MM.1S (cell line): ENCODE results near the gene CNTF.

Experiments
- DNase-seq: peaks from one replicate; pipeline ENCODE4 v3.0.0-alpha.2; 2015
- H2AFZ ChIP-seq: fragments of 300-600 bp; sonication (generic); 2 replicates; pipeline ENCODE4 v1.6.0; 2016; ENCODE audit warnings: antibody characterized with exemption, low read length
- H3F3A ChIP-seq: fragments of 300-600 bp; sonication (generic); 2 replicates; pipeline ENCODE4 v1.6.1; 2016; ENCODE audit warnings: mild to moderate bottlenecking, antibody characterized with exemption, low read length, moderate library complexity, mixed read lengths; ENCODE audit not compliant: insufficient read depth
- H3K27ac ChIP-seq: fragments of 300-600 bp; sonication (generic); 2 replicates; pipeline ENCODE4 v1.5.1; 2016; ENCODE audit warnings: mild to moderate bottlenecking, low read length
- H3K27me3 ChIP-seq: fragments of 300-600 bp; sonication (generic); replicated peaks from 2 replicates; pipeline ENCODE4 v1.6.0; 2016; ENCODE audit warnings: low read length; ENCODE audit not compliant: insufficient read depth
- H3K36me3 ChIP-seq: fragments of 300-600 bp; sonication (generic); replicated peaks from 2 replicates; pipeline ENCODE4 v1.6.1; 2016; ENCODE audit warnings: mild to moderate bottlenecking, low read length, mixed read lengths; ENCODE audit not compliant: insufficient read depth
- H3K4me1 ChIP-seq: fragments of 300-600 bp; sonication (generic); 2 replicates; pipeline ENCODE4 v1.6.1; 2016; ENCODE audit warnings: low read length, mixed read lengths
- H3K4me2 ChIP-seq: fragments of 300-600 bp; sonication (generic); 2 replicates; pipeline ENCODE4 v1.6.0; 2016; ENCODE audit warnings: low read depth, low read length
- H3K4me3 ChIP-seq: fragments of 300-600 bp; sonication (generic); 2 replicates; pipeline ENCODE4 v1.5.1; 2016; ENCODE audit warnings: low read length, mixed read lengths
- H3K79me2 ChIP-seq: fragments of 300-600 bp; sonication (generic); 2 replicates; pipeline ENCODE4 v1.6.1; 2016; ENCODE audit warnings: mixed run types, low read length, mixed read lengths
- H3K9ac ChIP-seq: fragments of 300-600 bp; sonication (generic); 2 replicates; pipeline ENCODE4 v1.6.1; 2016; ENCODE audit warnings: low read length, mixed read lengths
- H3K9me2 ChIP-seq: fragments of 300-600 bp; sonication (generic); replicated peaks from 2 replicates; pipeline ENCODE4 v1.6.1; 2016; ENCODE audit warnings: mild to moderate bottlenecking, low read length, mixed read lengths; ENCODE audit not compliant: insufficient read depth
- H3K9me3 ChIP-seq: fragments of 300-600 bp; sonication (generic); replicated peaks from 2 replicates; pipeline ENCODE4 v1.6.1; 2016; ENCODE audit warnings: mild to moderate bottlenecking, low read length, mixed read lengths; ENCODE audit not compliant: insufficient read depth
- H4K20me1 ChIP-seq: fragments of 300-600 bp; sonication (generic); 2 replicates; pipeline ENCODE4 v1.6.1; 2016; ENCODE audit warnings: mild to moderate bottlenecking, low read length, moderate library complexity, mixed read lengths; ENCODE audit not compliant: insufficient read depth
- CTCF ChIP-seq: fragments of 300-600 bp; sonication (generic); IDR thresholded peaks from 2 replicates; pipeline ENCODE4 v1.5.1; 2016; ENCODE audit warnings: antibody characterized with exemption, low read length, mixed read lengths
- EZH2 ChIP-seq: fragments of 300-600 bp; sonication (generic); optimal IDR thresholded peaks from 2 replicates; pipeline ENCODE3; 2017; ENCODE audit warnings: low read depth, mild to moderate bottlenecking, antibody characterized with exemption, low read length, mixed read lengths
- EZH2phosphoT487 ChIP-seq: fragments of 300-600 bp; sonication (generic); IDR thresholded peaks from 2 replicates; pipeline ENCODE4 v1.6.1; 2018; ENCODE audit warnings: antibody characterized with exemption, low read length

Gene CNTF

DNA sequence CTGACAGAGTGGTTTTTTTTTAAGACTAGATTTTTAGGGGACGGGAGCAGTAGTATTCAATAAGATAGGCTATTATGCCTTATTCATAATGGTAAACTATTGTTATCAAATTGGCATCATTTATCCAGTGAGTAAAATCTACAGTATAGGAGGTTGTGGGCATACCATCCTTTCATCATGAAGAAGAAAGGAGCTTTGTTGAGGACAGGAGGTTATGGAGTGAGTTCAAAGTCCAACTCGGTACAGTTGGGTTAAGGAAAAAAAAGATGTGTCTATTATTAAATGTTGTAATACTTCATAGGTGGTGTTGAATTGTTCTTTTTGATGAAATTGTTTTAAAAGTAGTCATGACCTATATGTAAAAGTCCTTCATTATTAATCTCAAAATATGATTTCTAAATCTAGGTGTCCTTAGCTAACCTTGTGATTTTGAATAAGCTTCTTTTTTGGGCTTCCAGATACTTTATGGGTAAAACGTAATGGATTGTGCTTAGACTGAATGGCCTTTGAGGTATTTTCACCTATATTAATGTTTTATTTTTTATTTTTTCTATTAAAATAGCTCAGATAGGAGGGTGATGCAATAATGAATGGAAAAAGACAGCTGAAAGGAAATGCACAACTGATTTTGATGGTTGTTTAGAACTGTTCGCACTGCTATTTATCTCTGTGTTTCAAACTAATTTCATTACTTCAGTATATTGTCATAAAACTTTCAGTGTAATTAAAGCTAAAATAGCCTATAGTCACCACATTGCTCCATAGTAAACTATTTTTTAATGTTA, 15.3 kb upstream of the CNTF start:
- Histone ChIP-seq H3F3A (no peaks in the 10 kb centered on the region), H3K9me2 (no peaks in the 10 kb centered on the region), H3K4me2 (no peak overlapping the region), H3K9ac (no peak overlapping the region), H3K36me3 (peaks cover 9% of the 10 kb centered on the region; the same call in 1 of the 2 replicates), H3K79me2 (peaks cover 89% of the 10 kb centered on the region), H3K9me3 (no peaks in the 10 kb centered on the region), H3K27ac (no peak overlapping the region), H3K4me3 (no peak overlapping the region), H2AFZ (no peak overlapping the region), H4K20me1 (peaks cover 7% of the 10 kb centered on the region), H3K27me3 (no peaks in the 10 kb centered on the region), H3K4me1 (no peaks in the 10 kb centered on the region)
- no peak for DNase-seq
- TF ChIP-seq EZH2 = no peak
- no peak for TF ChIP-seq EZH2phosphoT487
- no peak for TF ChIP-seq CTCF

GRCh38 chr11:58608331-58608730, 14.1 kb upstream of the CNTF start:
- Histone ChIP-seq H3K4me1 (no peaks in the 10 kb centered on the region), H2AFZ (no peak overlapping the region), H3F3A (no peaks in the 10 kb centered on the region), H3K27me3 (no peaks in the 10 kb centered on the region), H3K4me3 (no peak overlapping the region), H3K79me2 (peaks cover 86% of the 10 kb centered on the region), H3K9me3 (no peaks in the 10 kb centered on the region), H3K9me2 (no peaks in the 10 kb centered on the region), H3K9ac (no peak overlapping the region), H3K27ac (no peak overlapping the region), H3K4me2 (no peak overlapping the region), H3K36me3 (peaks cover 21% of the 10 kb centered on the region; the same call in 1 of the 2 replicates), H4K20me1 (peaks cover 7% of the 10 kb centered on the region; the same call in 1 of the 2 replicates)
- no peak for TF ChIP-seq EZH2phosphoT487
- no peak for TF ChIP-seq CTCF
- no peak for TF ChIP-seq EZH2
- no peak for DNase-seq

DNA sequence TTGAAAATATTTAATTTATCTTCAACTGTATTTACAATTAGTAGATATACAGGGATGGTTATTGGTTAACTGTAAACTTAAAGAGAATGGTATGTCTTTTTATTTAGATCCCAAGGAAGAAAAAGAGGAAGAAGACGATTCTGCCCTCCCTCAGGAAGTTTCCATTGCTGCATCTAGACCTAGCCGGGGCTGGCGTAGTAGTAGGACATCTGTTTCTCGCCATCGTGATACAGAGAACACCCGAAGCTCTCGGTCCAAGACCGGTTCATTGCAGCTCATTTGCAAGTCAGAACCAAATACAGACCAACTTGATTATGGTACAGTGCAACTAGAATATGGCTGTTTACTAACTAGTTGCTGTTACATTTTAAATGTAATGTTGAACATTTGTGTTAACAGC, 12.7 kb upstream of the CNTF start:
- no peak overlapping the region for H3K4me2 ChIP-seq
- H3K4me3 ChIP-seq = no peak overlapping the region
- no peak overlapping the region for H3K9ac ChIP-seq
- H3K27me3 ChIP-seq = no peaks in the 10 kb centered on the region
- peaks cover 79% of the 10 kb centered on the region for H3K79me2 ChIP-seq
- no peak overlapping the region for H2AFZ ChIP-seq
- peaks cover 33% of the 10 kb centered on the region; the same call in 1 of the 2 replicates for H3K36me3 ChIP-seq
- no peak for DNase-seq
- H3K9me3 ChIP-seq = no peaks in the 10 kb centered on the region
- H4K20me1 ChIP-seq = peaks cover 7% of the 10 kb centered on the region; the same call in 1 of the 2 replicates
- no peak for TF ChIP-seq EZH2
- H3F3A ChIP-seq = no peaks in the 10 kb centered on the region
- H3K27ac ChIP-seq = no peak overlapping the region
- no peaks in the 10 kb centered on the region for H3K4me1 ChIP-seq
- H3K9me2 ChIP-seq = no peaks in the 10 kb centered on the region

DNA sequence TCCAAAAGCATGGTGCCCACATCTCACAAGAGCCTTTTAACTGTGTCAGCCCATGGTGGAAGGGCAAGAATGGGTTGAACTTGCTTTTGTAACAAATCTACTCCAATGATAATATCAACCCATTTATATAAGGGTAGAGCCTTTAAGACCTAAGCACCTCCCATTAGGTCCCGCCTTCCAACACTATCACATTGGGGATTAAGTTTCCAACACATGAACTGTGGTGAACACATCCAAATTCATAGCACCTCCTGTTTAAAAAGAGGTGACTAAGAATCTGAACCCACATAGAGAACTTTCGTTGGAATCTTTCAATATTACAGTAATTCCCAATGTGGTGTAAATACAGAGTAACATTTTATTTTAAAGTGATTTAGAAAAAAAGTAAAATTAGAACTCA, 9.2 kb upstream of the CNTF start:
- H3K79me2 ChIP-seq = peaks cover 70% of the 10 kb centered on the region
- H3K27ac ChIP-seq = no peak overlapping the region
- no peak overlapping the region for H3K9ac ChIP-seq
- no peaks in the 10 kb centered on the region for H3F3A ChIP-seq
- no peaks in the 10 kb centered on the region for H4K20me1 ChIP-seq
- no peaks in the 10 kb centered on the region for H3K9me2 ChIP-seq
- TF ChIP-seq EZH2 (no peak), EZH2phosphoT487 (no peak), CTCF (no peak)
- H3K4me1 ChIP-seq = no peaks in the 10 kb centered on the region
- H2AFZ ChIP-seq = no peak overlapping the region
- peaks cover 54% of the 10 kb centered on the region; the same call in 1 of the 2 replicates for H3K36me3 ChIP-seq
- no peak overlapping the region for H3K4me2 ChIP-seq
- no peak overlapping the region for H3K4me3 ChIP-seq
- no peak for DNase-seq
- no peaks in the 10 kb centered on the region for H3K9me3 ChIP-seq
- H3K27me3 ChIP-seq = no peaks in the 10 kb centered on the region
